ENCODE measurements around the gene VPS26A. TPM values are rescaled to one million over a fixed set of nuclear protein-coding genes. Genes with fewer than 3 reads are reported as not detected.

Gene VPS26A
- total RNA-seq, 1 donor from 2014 or later = 56.2 TPM

DNA sequence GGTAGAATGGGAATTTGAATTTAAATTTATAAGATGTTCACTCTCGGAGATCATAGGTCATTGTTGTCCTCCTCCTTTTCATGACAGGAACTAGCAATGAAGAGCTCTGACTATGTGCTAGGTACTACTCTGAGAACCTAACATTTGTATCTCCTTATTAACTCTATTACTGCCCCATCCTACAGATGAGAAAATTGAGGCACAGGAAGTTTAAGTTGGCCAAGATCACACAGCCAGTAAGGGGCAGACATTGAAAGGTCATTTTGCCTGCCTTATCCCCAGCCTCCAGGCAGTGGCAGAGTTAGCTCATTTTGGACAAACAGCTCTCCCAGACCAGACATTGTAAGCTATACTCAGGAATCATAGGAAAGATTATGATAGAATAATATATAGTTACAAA is 30.0 kb upstream of the VPS26A start:
- H3K4me3 Mint-ChIP-seq (ENCODE audit: unreplicated experiment) = no peak overlapping the region
- no peaks in the 10 kb centered on the region for H3K27me3 Mint-ChIP-seq (ENCODE audit: unreplicated experiment)
- no peak for DNase-seq (ENCODE audit: low spot score)
- TF ChIP-seq CTCF (IDR thresholded peaks at IDR 0.05; ENCODE audit: unreplicated experiment) = no peak
- no peaks in the 10 kb centered on the region for H3K9me3 Mint-ChIP-seq (ENCODE audit: unreplicated experiment)
- no peak overlapping the region for H3K27ac Mint-ChIP-seq (ENCODE audit: unreplicated experiment)
- no peaks in the 10 kb centered on the region for H3K36me3 Mint-ChIP-seq (ENCODE audit: low read depth, unreplicated experiment)
- H3K4me1 Mint-ChIP-seq (ENCODE audit: unreplicated experiment) = no peaks in the 10 kb centered on the region

DNA sequence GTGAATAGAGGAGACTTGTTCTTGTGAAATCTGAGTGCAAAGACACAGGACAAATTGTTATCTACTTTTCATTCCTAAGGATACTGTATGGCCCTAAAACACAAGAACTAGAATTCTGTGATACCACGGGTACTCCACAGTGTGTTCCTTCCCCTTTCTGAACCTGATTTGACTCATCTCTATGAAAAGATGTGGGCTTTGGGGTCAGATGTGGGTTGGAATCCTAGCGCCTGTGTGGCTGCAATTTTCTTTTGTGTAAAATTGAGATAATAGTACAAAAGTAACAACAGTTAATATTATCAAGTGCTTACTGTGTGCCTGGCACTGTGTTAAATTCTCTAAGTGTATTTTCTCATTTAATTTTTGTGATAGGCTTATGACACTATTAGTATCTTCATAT is 27.9 kb upstream of the VPS26A start:
- H3K4me3 Mint-ChIP-seq (ENCODE audit: unreplicated experiment) = no peak overlapping the region
- H3K27ac Mint-ChIP-seq (ENCODE audit: unreplicated experiment) = no peak overlapping the region
- no peak for DNase-seq (ENCODE audit: low spot score)
- peaks cover 3% of the 10 kb centered on the region for H3K4me1 Mint-ChIP-seq (ENCODE audit: unreplicated experiment)
- no peaks in the 10 kb centered on the region for H3K36me3 Mint-ChIP-seq (ENCODE audit: low read depth, unreplicated experiment)
- no peak for TF ChIP-seq CTCF (IDR thresholded peaks at IDR 0.05; ENCODE audit: unreplicated experiment)
- H3K9me3 Mint-ChIP-seq (ENCODE audit: unreplicated experiment) = no peaks in the 10 kb centered on the region
- no peaks in the 10 kb centered on the region for H3K27me3 Mint-ChIP-seq (ENCODE audit: unreplicated experiment)

- no peak for TF ChIP-seq CTCF (IDR thresholded peaks at IDR 0.05; ENCODE audit: unreplicated experiment)
- Mint-ChIP-seq H3K36me3 (ENCODE audit: low read depth, unreplicated experiment) (no peaks in the 10 kb centered on the region), H3K4me1 (ENCODE audit: unreplicated experiment) (peaks cover 3% of the 10 kb centered on the region), H3K4me3 (ENCODE audit: unreplicated experiment) (no peak overlapping the region), H3K9me3 (ENCODE audit: unreplicated experiment) (no peaks in the 10 kb centered on the region), H3K27ac (ENCODE audit: unreplicated experiment) (no peak overlapping the region), H3K27me3 (ENCODE audit: unreplicated experiment) (peaks cover 2% of the 10 kb centered on the region)
- DNase-seq (ENCODE audit: low spot score) = no peak
These were observed 26.2 kb upstream of the VPS26A start for GRCh38 chr10:69097729-69098128.

- Mint-ChIP-seq H3K27me3 (ENCODE audit: unreplicated experiment) (peaks cover 5% of the 10 kb centered on the region), H3K9me3 (ENCODE audit: unreplicated experiment) (no peaks in the 10 kb centered on the region), H3K36me3 (ENCODE audit: low read depth, unreplicated experiment) (peaks cover 4% of the 10 kb centered on the region), H3K4me1 (ENCODE audit: unreplicated experiment) (peaks cover 3% of the 10 kb centered on the region), H3K27ac (ENCODE audit: unreplicated experiment) (no peak overlapping the region), H3K4me3 (ENCODE audit: unreplicated experiment) (no peak overlapping the region)
- TF ChIP-seq CTCF (IDR thresholded peaks at IDR 0.05; ENCODE audit: unreplicated experiment) = no peak
- no peak for DNase-seq (ENCODE audit: low spot score)
These were observed 23.7 kb upstream of the VPS26A start for GRCh38 chr10:69100136-69100872.

- H3K9me3 Mint-ChIP-seq (ENCODE audit: unreplicated experiment) = no peaks in the 10 kb centered on the region
These were observed 22.4 kb upstream of the VPS26A start for GRCh38 chr10:69101451-69102095.

More at GRCh38 chr10:69101451-69102095, 22.4 kb upstream of the VPS26A start:
- H3K27me3 Mint-ChIP-seq (ENCODE audit: unreplicated experiment) = peaks cover 5% of the 10 kb centered on the region
- H3K4me1 Mint-ChIP-seq (ENCODE audit: unreplicated experiment) = peaks cover 3% of the 10 kb centered on the region
- DNase-seq (ENCODE audit: low spot score) = no peak
- no peak for TF ChIP-seq CTCF (IDR thresholded peaks at IDR 0.05; ENCODE audit: unreplicated experiment)
- no peak overlapping the region for H3K27ac Mint-ChIP-seq (ENCODE audit: unreplicated experiment)
- H3K36me3 Mint-ChIP-seq (ENCODE audit: low read depth, unreplicated experiment) = peaks cover 4% of the 10 kb centered on the region
- no peak overlapping the region for H3K4me3 Mint-ChIP-seq (ENCODE audit: unreplicated experiment)

Measured in endothelial cell (in vitro differentiated cells).